ENCODE data around the gene LARGE1.
A peak's percentile ranks its signal among the peaks of the same experiment; 100 is the strongest.

The LARGE1 gene

DNA sequence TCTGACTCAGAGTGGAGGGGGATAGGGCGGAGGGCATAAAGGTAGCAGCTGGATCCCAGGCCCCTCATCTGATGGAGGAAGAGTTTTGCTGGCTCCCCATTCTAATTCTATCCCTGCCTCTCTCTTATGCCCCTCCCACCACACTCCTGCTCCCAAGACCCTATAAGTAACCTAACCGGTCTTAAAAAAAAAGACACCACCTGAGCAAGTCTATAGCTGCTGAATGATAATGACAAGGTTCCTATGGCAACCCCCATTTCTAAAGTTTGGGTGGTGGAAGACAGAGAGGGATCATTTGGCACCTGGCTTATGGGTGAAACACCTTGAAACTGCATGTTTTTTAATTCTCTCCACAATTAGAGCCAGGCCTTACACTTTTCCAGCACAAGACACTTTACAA lies 69.6 kb downstream of the LARGE1 start:
- no peaks in the 10 kb centered on the region for H3K9me3 ChIP-seq (ENCODE audit: control insufficient read depth, insufficient read depth, low read length)
- H3K4me1 ChIP-seq (ENCODE audit: insufficient read depth, low read length) = peaks cover 50% of the 10 kb centered on the region
- H3K36me3 ChIP-seq (ENCODE audit: insufficient read depth, low read length) = no peaks in the 10 kb centered on the region; the same call in 1 of the 2 replicates
- H3K9ac ChIP-seq (ENCODE audit: low read depth, low read length) = 0 out of 2 replicates have a peak overlapping the region, but pooled peaks have one; percentile 7

- Histone ChIP-seq H3K9me3 (ENCODE audit: control insufficient read depth, insufficient read depth, low read length) (no peaks in the 10 kb centered on the region), H3K9ac (ENCODE audit: low read depth, low read length) (no peak overlapping the region), H3K4me1 (ENCODE audit: insufficient read depth, low read length) (peaks cover 50% of the 10 kb centered on the region), H3K36me3 (ENCODE audit: insufficient read depth, low read length) (no peaks in the 10 kb centered on the region; the same call in 1 of the 2 replicates)
Measured at GRCh38 chr22:33850193-33850592, 70.1 kb downstream of the LARGE1 start.

DNA sequence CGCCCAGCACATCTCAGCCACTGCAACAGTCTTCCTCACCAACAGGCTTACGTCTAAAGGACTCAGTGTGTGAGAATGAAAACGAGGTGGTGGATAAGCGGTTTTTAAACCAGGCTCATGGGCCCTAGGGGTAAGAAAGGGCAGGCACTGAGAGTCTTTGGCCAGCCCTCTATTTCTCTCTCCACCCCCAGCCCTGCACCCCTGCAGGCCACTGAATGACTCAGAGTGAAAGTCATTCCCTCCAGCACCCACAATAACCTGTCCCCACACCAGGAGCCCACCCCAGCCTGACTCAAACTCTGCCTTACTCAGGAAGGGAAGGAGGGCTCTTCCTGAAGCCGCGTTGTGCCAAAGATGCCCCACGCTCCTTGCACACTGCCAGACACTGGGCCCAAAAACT lies 72.0 kb downstream of the LARGE1 start:
- H3K36me3 ChIP-seq (ENCODE audit: insufficient read depth, low read length) = no peaks in the 10 kb centered on the region; the same call in 1 of the 2 replicates

DNA sequence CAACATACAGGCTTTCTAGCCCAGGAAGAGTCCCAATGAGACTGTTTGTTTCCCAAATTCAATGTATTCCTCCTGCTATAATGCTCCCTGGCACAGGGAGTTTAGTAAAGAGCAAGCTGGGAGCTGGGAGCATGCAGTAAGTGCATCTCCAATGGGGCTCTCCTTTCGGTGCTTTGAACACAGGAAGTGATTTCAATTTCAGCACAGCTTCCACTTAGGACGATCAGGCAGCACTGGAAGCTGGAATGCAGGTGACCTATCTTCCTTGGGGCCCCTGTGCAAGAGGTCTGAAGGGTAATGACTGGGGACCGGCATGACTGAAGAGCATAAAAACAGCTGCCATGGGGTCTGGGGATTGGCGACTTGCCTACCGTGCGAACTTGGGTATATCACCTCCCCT lies 76.0 kb downstream of the LARGE1 start:
- H3K9me3 ChIP-seq (ENCODE audit: control insufficient read depth, insufficient read depth, low read length) = no peaks in the 10 kb centered on the region
- H3K4me1 ChIP-seq (ENCODE audit: insufficient read depth, low read length) = peaks cover 42% of the 10 kb centered on the region
- no peak overlapping the region for H3K9ac ChIP-seq (ENCODE audit: low read depth, low read length)
- H3K36me3 ChIP-seq (ENCODE audit: insufficient read depth, low read length) = no peaks in the 10 kb centered on the region; the same call in 1 of the 2 replicates

More for the DNA sequence above, 72.0 kb downstream of the LARGE1 start:
- Histone ChIP-seq H3K4me1 (ENCODE audit: insufficient read depth, low read length) (peaks cover 52% of the 10 kb centered on the region), H3K9me3 (ENCODE audit: control insufficient read depth, insufficient read depth, low read length) (no peaks in the 10 kb centered on the region), H3K9ac (ENCODE audit: low read depth, low read length) (no peak overlapping the region)

GRCh38 chr22:33842421-33843094 lies 77.7 kb downstream of the LARGE1 start:
- Histone ChIP-seq H3K9me3 (ENCODE audit: control insufficient read depth, insufficient read depth, low read length) (no peaks in the 10 kb centered on the region), H3K9ac (ENCODE audit: low read depth, low read length) (no peak overlapping the region), H3K36me3 (ENCODE audit: insufficient read depth, low read length) (no peaks in the 10 kb centered on the region; the same call in 1 of the 2 replicates), H3K4me1 (ENCODE audit: insufficient read depth, low read length) (peaks cover 33% of the 10 kb centered on the region)

DNA sequence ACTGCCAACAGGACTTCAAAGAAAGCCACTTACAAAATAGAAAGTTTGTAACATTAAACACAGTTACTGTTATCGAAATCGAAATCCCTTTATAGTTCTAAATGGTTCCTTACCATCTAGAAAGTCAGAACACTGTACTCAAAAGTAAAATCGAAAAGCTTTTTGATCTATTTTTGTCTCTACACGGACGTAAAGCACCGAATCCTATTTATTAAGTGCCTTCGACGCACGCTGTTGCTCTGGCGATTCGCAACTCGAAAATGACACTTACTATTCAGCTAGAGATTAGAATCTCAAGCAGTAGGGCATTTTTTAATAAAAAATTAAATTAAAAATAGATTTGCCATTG lies 78.3 kb downstream of the LARGE1 start:
- Histone ChIP-seq H3K36me3 (ENCODE audit: insufficient read depth, low read length) (no peaks in the 10 kb centered on the region; the same call in 1 of the 2 replicates), H3K9me3 (ENCODE audit: control insufficient read depth, insufficient read depth, low read length) (no peaks in the 10 kb centered on the region), H3K9ac (ENCODE audit: low read depth, low read length) (no peak overlapping the region), H3K4me1 (ENCODE audit: insufficient read depth, low read length) (peaks cover 29% of the 10 kb centered on the region)

DNA sequence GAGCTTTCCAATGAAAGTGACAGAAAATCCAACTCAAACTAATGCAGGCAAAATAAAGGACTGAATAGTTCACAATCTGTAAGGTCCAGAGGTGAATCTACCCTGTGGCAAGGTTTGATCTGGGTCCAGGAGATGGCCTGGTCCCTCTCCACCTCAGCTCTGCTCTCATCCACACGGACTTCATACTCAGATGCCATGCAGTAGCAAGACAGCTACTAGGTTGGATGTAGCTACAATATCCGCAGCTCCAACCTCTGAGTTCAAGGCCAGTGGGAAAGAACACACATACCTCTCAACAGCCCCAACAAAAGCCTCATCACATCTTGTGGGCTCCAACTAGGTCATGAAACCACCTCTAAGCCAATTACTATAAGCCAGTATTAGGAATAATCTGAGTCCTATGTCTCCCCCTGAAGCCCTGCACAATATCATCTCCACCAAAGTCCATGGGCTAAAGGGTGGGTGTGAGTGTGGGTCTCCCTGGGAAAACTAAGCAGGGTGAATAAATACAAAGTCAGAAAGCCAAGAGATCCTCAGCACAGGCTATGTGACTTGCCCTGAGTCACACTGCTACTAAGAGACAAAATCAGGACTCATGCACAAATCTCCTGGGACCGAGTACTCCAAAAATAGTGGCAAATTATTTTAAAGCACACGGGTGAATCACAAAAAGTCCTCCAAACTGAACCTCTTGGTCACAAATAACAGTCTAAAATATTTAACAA lies 78.8 kb downstream of the LARGE1 start:
- Histone ChIP-seq H3K9me3 (ENCODE audit: control insufficient read depth, insufficient read depth, low read length) (no peaks in the 10 kb centered on the region), H3K36me3 (ENCODE audit: insufficient read depth, low read length) (no peaks in the 10 kb centered on the region; the same call in 1 of the 2 replicates), H3K9ac (ENCODE audit: low read depth, low read length) (no peak overlapping the region), H3K4me1 (ENCODE audit: insufficient read depth, low read length) (peaks cover 33% of the 10 kb centered on the region)

GRCh38 chr22:33838644-33839043 lies 81.6 kb downstream of the LARGE1 start:
- H3K36me3 ChIP-seq (ENCODE audit: insufficient read depth, low read length) = no peaks in the 10 kb centered on the region
- H3K4me1 ChIP-seq (ENCODE audit: insufficient read depth, low read length) = peaks cover 46% of the 10 kb centered on the region
- H3K9me3 ChIP-seq (ENCODE audit: control insufficient read depth, insufficient read depth, low read length) = no peaks in the 10 kb centered on the region
- no peak overlapping the region for H3K9ac ChIP-seq (ENCODE audit: low read depth, low read length)

- H3K36me3 ChIP-seq (ENCODE audit: insufficient read depth, low read length) = no peaks in the 10 kb centered on the region
- no peaks in the 10 kb centered on the region for H3K9me3 ChIP-seq (ENCODE audit: control insufficient read depth, insufficient read depth, low read length)
- H3K4me1 ChIP-seq (ENCODE audit: insufficient read depth, low read length) = peaks cover 46% of the 10 kb centered on the region
- no peak overlapping the region for H3K9ac ChIP-seq (ENCODE audit: low read depth, low read length)
Measured at GRCh38 chr22:33837826-33838225, 82.5 kb downstream of the LARGE1 start.

DNA sequence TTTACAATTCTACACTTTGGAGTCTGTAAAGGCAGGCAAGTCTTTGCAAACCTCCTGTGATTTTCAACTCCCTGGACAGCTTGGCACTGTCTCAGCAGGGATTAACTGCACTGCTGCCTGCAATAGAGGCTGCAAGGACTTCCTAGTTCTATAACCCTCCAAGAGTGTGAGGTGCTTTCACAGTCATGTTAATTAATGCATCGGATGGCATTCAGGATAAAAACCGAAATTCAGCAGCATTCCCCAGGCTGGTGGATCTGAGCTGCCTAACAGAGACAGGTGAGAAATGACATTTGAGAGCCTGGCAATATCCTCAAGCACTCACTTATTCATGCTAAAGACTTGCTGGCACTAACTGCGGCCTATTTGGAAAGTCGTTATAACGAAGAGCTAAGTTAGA lies 85.0 kb downstream of the LARGE1 start:
- Histone ChIP-seq H3K36me3 (ENCODE audit: insufficient read depth, low read length) (no peaks in the 10 kb centered on the region), H3K4me1 (ENCODE audit: insufficient read depth, low read length) (peaks cover 60% of the 10 kb centered on the region), H3K9ac (ENCODE audit: low read depth, low read length) (no peak overlapping the region)

DNA sequence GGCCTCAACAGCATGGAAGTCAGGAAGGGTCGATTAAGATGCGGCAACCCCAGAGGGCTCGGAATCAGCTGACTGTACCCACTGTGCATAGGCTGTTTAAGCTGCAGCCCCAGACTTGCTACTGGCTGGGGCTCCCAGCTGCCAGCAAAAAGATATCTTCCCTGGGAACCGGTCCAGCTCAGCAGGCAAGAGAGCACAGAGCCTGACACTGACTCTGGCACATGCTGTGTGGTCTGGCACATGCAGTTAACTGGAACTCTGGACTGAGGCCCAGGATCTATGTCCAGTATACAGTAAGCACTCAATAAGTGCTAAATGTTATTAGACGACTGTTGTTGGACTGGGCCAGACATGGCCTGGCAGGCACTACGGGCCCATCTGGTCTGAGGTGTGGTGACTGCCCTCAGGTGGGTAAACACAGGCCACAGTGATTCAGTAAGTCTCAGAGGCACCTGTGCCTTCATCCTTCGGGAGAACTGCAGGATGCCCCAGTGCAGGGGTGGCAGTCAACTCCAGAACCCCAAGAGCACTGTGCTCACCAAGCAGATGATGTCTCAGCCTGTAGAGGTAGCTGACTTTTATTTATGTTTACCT lies 87.6 kb downstream of the LARGE1 start:
- Histone ChIP-seq H3K9me3 (ENCODE audit: control insufficient read depth, insufficient read depth, low read length) (no peaks in the 10 kb centered on the region), H3K4me1 (ENCODE audit: insufficient read depth, low read length) (peaks cover 50% of the 10 kb centered on the region), H3K9ac (ENCODE audit: low read depth, low read length) (no peak overlapping the region), H3K36me3 (ENCODE audit: insufficient read depth, low read length) (no peaks in the 10 kb centered on the region)

More for the DNA sequence above, 85.0 kb downstream of the LARGE1 start:
- H3K9me3 ChIP-seq (ENCODE audit: control insufficient read depth, insufficient read depth, low read length) = no peaks in the 10 kb centered on the region

DNA sequence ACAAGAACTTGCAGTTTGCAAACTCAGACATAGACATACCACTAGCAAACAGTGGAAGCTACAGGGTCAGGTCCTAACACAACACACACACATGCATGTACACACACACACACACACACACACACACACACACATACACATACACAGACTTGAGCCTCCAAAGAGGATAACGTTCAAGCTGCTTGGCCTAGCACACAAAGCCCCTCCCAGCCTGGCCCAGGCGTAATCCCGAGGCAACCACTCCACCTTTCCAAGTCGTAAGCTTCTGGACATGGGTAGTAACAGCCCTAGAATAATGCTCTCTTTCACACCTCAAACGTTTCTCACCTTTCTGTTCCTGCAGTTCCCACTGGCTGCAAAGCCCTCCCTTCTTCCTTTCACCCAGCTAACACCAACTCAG lies 88.6 kb downstream of the LARGE1 start:
- H3K36me3 ChIP-seq (ENCODE audit: insufficient read depth, low read length) = no peaks in the 10 kb centered on the region
- H3K4me1 ChIP-seq (ENCODE audit: insufficient read depth, low read length) = peaks cover 46% of the 10 kb centered on the region
- no peaks in the 10 kb centered on the region for H3K9me3 ChIP-seq (ENCODE audit: control insufficient read depth, insufficient read depth, low read length)
- H3K9ac ChIP-seq (ENCODE audit: low read depth, low read length) = no peak overlapping the region

DNA sequence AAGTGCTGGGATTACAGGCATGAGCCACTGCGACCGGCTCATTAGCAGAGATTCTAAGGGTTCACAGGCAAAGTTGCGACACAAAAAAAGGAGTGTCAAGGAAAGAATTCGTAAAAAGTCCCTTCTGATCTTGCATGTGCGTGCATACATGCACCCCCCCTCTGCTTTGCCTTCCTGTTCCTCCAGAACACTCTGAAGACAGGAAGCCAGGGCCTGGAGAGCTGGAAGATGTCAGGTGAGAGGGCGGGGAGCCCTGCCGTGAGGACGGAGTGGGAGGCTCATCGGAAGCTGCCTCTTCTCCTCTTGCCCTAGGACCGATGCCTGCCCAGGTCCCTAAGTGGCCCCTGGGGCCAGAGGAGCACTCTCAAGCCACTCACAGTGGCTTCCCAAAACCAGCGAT lies 89.1 kb downstream of the LARGE1 start:
- Histone ChIP-seq H3K4me1 (ENCODE audit: insufficient read depth, low read length) (peaks cover 42% of the 10 kb centered on the region), H3K9ac (ENCODE audit: low read depth, low read length) (no peak overlapping the region), H3K9me3 (ENCODE audit: control insufficient read depth, insufficient read depth, low read length) (no peaks in the 10 kb centered on the region), H3K36me3 (ENCODE audit: insufficient read depth, low read length) (no peaks in the 10 kb centered on the region)

DNA sequence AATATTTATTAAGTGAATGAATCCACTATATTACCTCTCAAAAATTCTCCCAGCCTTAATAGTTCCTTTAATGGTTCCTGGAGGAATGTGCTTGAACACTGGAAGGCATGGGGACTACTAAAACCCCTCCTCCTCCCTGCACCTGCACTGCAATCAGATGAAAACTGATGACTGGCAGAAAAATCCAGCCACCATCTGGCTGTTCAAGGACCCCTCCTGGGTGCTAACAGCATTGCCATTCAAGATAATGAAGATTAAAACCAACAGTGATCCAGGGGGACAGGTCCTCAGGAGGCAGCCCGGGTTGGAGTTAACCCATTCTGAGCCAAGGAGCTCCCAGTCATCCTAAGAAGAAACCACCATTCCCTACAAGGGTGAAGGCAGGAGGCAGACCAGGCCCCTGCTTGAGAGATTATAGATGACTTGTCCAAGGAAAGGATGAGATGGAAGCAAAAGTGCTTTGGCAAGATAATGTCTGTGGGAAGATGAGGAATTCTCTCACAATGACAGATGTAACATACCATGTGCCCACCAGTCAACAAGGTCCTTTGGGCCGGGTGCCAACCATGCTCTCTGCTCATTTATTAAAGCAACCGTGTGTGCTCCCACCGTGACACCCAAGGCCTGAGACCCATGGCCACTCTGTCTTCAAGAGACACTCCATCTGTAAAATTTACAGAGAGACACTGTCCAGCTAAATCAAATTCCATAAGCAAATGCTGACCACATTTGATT lies 90.6 kb downstream of the LARGE1 start:
- H3K9me3 ChIP-seq (ENCODE audit: control insufficient read depth, insufficient read depth, low read length) = no peaks in the 10 kb centered on the region
- no peak overlapping the region for H3K9ac ChIP-seq (ENCODE audit: low read depth, low read length)
- H3K36me3 ChIP-seq (ENCODE audit: insufficient read depth, low read length) = peaks cover 7% of the 10 kb centered on the region; the same call in 1 of the 2 replicates
- H3K4me1 ChIP-seq (ENCODE audit: insufficient read depth, low read length) = peaks cover 27% of the 10 kb centered on the region

Measured in ES-I3 (cell line).